OCI-LY1 (cell line): Measurements from ENCODE around the gene JAKMIP2.

Experiments
- H2AFZ ChIP-seq: fragments of 200-600 bp; sonication (generic), shearing (Covaris generic); 2 replicates; pipeline ENCODE4 v1.6.0; 2014; ENCODE audit warnings: antibody characterized with exemption, mild to moderate bottlenecking, low read length
- H3F3A ChIP-seq: fragments of 200-600 bp; sonication (generic), shearing (Covaris generic); 2 replicates; pipeline ENCODE4 v1.6.0; 2014; ENCODE audit warnings: mild to moderate bottlenecking, antibody characterized with exemption, low read length, moderate library complexity; ENCODE audit not compliant: insufficient read depth
- H3K27ac ChIP-seq: fragments of 200-600 bp; sonication (generic); 2 replicates; pipeline ENCODE4 v1.5.1; 2014; ENCODE audit warnings: low read length, mixed run types, mild to moderate bottlenecking, low read depth; ENCODE audit not compliant: poor library complexity, severe bottlenecking
- H3K27me3 ChIP-seq: fragments of 200-600 bp; sonication (generic); 2 replicates; pipeline ENCODE4 v1.6.0; 2014; ENCODE audit warnings: antibody characterized with exemption, mild to moderate bottlenecking, low read length, moderate library complexity; ENCODE audit not compliant: insufficient read depth
- H3K36me3 ChIP-seq: fragments of 200-600 bp; sonication (generic); 2 replicates; pipeline ENCODE4 v1.6.1; 2014; ENCODE audit warnings: mild to moderate bottlenecking, antibody characterized with exemption, low read length, moderate library complexity, mixed read lengths; ENCODE audit not compliant: insufficient read depth
- H3K4me1 ChIP-seq: fragments of 200-600 bp; sonication (generic); 2 replicates; pipeline ENCODE4 v1.5.1; 2014; ENCODE audit warnings: mild to moderate bottlenecking, low read length, moderate library complexity; ENCODE audit not compliant: insufficient read depth, severe bottlenecking
- H3K4me2 ChIP-seq: fragments of 200-600 bp; sonication (generic), shearing (Covaris generic); 2 replicates; pipeline ENCODE4 v1.6.1; 2014; ENCODE audit warnings: low read length
- H3K4me3 ChIP-seq: fragments of 200-600 bp; sonication (generic); 2 replicates; pipeline ENCODE4 v1.5.1; 2014; ENCODE audit warnings: low read length, low read depth, mild to moderate bottlenecking, mixed read lengths; ENCODE audit not compliant: poor library complexity, severe bottlenecking
- H3K79me2 ChIP-seq: fragments of 200-600 bp; shearing (Covaris generic); 2 replicates; pipeline ENCODE4 v1.6.1; 2016; ENCODE audit warnings: mixed run types, low read length, mixed read lengths; ENCODE audit not compliant: insufficient read depth
- H3K9ac ChIP-seq: fragments of 200-600 bp; sonication (generic), shearing (Covaris generic); 2 replicates; pipeline ENCODE4 v1.6.1; 2014; ENCODE audit warnings: mild to moderate bottlenecking, low read length, mixed read lengths
- H3K9me2 ChIP-seq: fragments of 200-600 bp; sonication (generic), shearing (Covaris generic); 2 replicates; pipeline ENCODE4 v1.6.1; 2014; ENCODE audit warnings: low read depth, mild to moderate bottlenecking, low read length, mixed read lengths
- H3K9me3 ChIP-seq: fragments of 200-600 bp; shearing (Covaris generic); 2 replicates; pipeline ENCODE4 v1.6.1; 2014; ENCODE audit warnings: low read length, mixed read lengths
- H4K20me1 ChIP-seq: fragments of 200-600 bp; sonication (generic), shearing (Covaris generic); 2 replicates; pipeline ENCODE4 v1.6.0; 2016; ENCODE audit warnings: mild to moderate bottlenecking, low read length; ENCODE audit not compliant: insufficient read depth
- CTCF ChIP-seq: fragments of 200-600 bp; sonication (generic), shearing (Covaris generic); IDR thresholded peaks from 2 replicates; pipeline ENCODE4 v1.5.1; 2017; ENCODE audit warnings: mild to moderate bottlenecking, antibody characterized with exemption, low read length, moderate library complexity, mixed read lengths
- EZH2 ChIP-seq: fragments of 200-600 bp; sonication (generic), shearing (Covaris generic); IDR thresholded peaks from 2 replicates; pipeline ENCODE4 v1.8.0; 2017; ENCODE audit warnings: borderline replicate concordance, mixed run types, mild to moderate bottlenecking, antibody characterized with exemption, low read length, moderate library complexity, mixed read lengths

Gene JAKMIP2

GRCh38 chr5:147694772-147695171 is 87.8 kb downstream of the JAKMIP2 start:
- Histone ChIP-seq H3K79me2 (no peaks in the 10 kb centered on the region), H3F3A (no peaks in the 10 kb centered on the region), H3K4me1 (no peaks in the 10 kb centered on the region), H3K9me2 (no peaks in the 10 kb centered on the region), H4K20me1 (no peaks in the 10 kb centered on the region), H3K27ac (no peak overlapping the region), H3K4me3 (no peak overlapping the region), H3K36me3 (no peaks in the 10 kb centered on the region), H3K9ac (no peak overlapping the region), H3K4me2 (no peak overlapping the region), H2AFZ (no peak overlapping the region), H3K9me3 (no peaks in the 10 kb centered on the region), H3K27me3 (no peaks in the 10 kb centered on the region)
- TF ChIP-seq CTCF (no peak), EZH2 (no peak)

- no peak overlapping the region for H3K4me2 ChIP-seq
- no peaks in the 10 kb centered on the region for H3K9me2 ChIP-seq
- H2AFZ ChIP-seq: no peak overlapping the region
- no peaks in the 10 kb centered on the region for H3K79me2 ChIP-seq
- no peaks in the 10 kb centered on the region for H4K20me1 ChIP-seq
- no peaks in the 10 kb centered on the region for H3K36me3 ChIP-seq
- H3K9me3 ChIP-seq: no peaks in the 10 kb centered on the region
- H3K4me3 ChIP-seq: no peak overlapping the region
- no peaks in the 10 kb centered on the region for H3K27me3 ChIP-seq
- TF ChIP-seq EZH2 (no peak), CTCF (no peak)
- H3K9ac ChIP-seq: no peak overlapping the region
- no peaks in the 10 kb centered on the region for H3F3A ChIP-seq
- H3K4me1 ChIP-seq: no peaks in the 10 kb centered on the region
- no peak overlapping the region for H3K27ac ChIP-seq
These were observed 89.3 kb downstream of the JAKMIP2 start for GRCh38 chr5:147693233-147693632.

GRCh38 chr5:147691130-147691529 is 91.4 kb downstream of the JAKMIP2 start:
- no peaks in the 10 kb centered on the region for H3K36me3 ChIP-seq
- H3K4me1 ChIP-seq: no peaks in the 10 kb centered on the region
- TF ChIP-seq CTCF (no peak), EZH2 (no peak)
- no peaks in the 10 kb centered on the region for H4K20me1 ChIP-seq
- H3K4me3 ChIP-seq: no peak overlapping the region
- no peaks in the 10 kb centered on the region for H3K79me2 ChIP-seq
- H3K27ac ChIP-seq: no peak overlapping the region
- H3K27me3 ChIP-seq: no peaks in the 10 kb centered on the region
- no peak overlapping the region for H3K4me2 ChIP-seq
- no peaks in the 10 kb centered on the region for H3K9me2 ChIP-seq
- H3K9ac ChIP-seq: no peak overlapping the region
- H3K9me3 ChIP-seq: no peaks in the 10 kb centered on the region
- no peak overlapping the region for H2AFZ ChIP-seq
- H3F3A ChIP-seq: no peaks in the 10 kb centered on the region
